Endothelial cell of umbilical vein (primary cell): ENCODE results near the gene BMPER.

Experiments used
- EZH2 ChIP-seq: IDR thresholded peaks from 2 replicates; pipeline ENCODE4 v1.6.1; 2012; ENCODE audit warnings: borderline replicate concordance, low read depth, mild to moderate bottlenecking, moderate library complexity, low read length, inconsistent platforms; ENCODE audit not compliant: severe bottlenecking
- POLR2A ChIP-seq: IDR thresholded peaks from 2 replicates; pipeline ENCODE4 v1.6.1; 2012; ENCODE audit warnings: low read depth, mild to moderate bottlenecking, control low read depth, low read length
- POLR2AphosphoS5 ChIP-seq: IDR thresholded peaks from 2 replicates; pipeline ENCODE4 v1.6.1; 2012; ENCODE audit warnings: low read depth, mild to moderate bottlenecking, control low read depth, low read length, moderate library complexity; ENCODE audit not compliant: insufficient read depth

DNA sequence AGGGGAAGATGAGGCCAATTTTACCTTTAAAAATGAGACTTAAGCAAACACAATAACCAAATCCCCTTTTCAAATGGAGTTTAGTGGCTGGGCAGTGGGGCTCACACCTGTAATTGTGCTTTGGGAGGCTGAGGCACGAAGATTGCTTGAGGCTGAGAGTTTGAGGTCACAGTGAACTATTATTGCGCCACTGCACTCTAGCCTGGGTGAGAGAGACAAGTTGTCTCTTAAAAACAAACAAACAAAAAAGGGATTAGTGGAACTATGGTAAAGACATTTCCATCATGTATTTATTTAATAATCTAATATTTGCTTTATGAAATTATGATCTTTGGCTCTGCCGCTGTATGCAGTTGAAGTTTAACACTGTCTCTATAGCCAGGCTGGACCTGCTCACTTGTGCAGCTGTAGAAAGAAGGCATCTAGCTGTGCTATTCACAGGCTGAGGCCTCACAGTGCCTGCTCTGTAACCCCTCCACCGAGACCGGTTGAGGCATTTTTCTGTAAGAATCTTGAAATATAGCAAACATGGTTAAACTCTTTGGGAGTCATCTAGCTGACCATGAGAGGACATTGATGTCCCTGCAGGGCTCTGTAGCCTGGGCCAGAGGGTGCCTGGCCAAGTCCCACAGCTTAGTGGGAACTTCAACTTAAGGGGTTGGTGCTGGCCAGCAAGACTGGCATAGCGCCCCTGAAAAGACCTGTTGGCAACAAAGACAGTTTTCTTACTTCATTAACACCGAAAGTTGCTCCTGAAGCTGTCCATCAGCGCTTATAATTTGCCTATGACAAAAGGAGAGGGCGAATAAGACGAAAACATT is 131.8 kb downstream of the BMPER start:
- TF ChIP-seq POLR2AphosphoS5 (no peak), POLR2A (no peak), EZH2 (no peak)
